Activated B cell treated with CpG ODN at 0.5 μM for 24 hours (primary cell): ENCODE results near the gene TMEM52B. TPM values are rescaled to one million over a fixed set of nuclear protein-coding genes. Genes with fewer than 3 reads are reported as not detected.
"Not testable (repeated sequence)": the region's sequence is repeated elsewhere in the genome, so short reads cannot be mapped to it uniquely, and the experiment has no call there.

Source experiments
- ATAC-seq: fragments of 200-7000 bp; cut with Tn5 transposase; one replicate; pipeline ENCODE4 v1.10.0; 2021; ENCODE audit warnings: low read depth, mild to moderate bottlenecking, moderate library complexity
- CTCF ChIA-PET: fragments of 350-600 bp; sonication (Branson Sonifier 250); formaldehyde crosslinking; loops from one replicate; lab custom pipeline; 2021; ENCODE audit warnings: antibody characterized with exemption; lab: Charles Lee
- POLR2A ChIA-PET: fragments of 350-600 bp; sonication (Branson Sonifier 250); formaldehyde crosslinking; loops from one replicate; lab custom pipeline; 2021; ENCODE audit warnings: antibody characterized with exemption; lab: Charles Lee
- DNase-seq: peaks from one replicate; pipeline ENCODE4 v3.0.0; 2022
- H3K27ac Mint-ChIP-seq: one replicate; pipeline ENCODE4 v1.8.0; 2020; ENCODE audit warnings: mixed read lengths
- H3K27me3 Mint-ChIP-seq: one replicate; pipeline ENCODE4 v1.8.0; 2021; ENCODE audit warnings: mixed read lengths
- H3K36me3 Mint-ChIP-seq: one replicate; pipeline ENCODE4 v1.8.0; 2021; ENCODE audit warnings: low read depth, mixed read lengths
- H3K4me1 Mint-ChIP-seq: one replicate; pipeline ENCODE4 v1.8.0; 2021; ENCODE audit warnings: mixed read lengths
- H3K4me3 Mint-ChIP-seq: one replicate; pipeline ENCODE4 v1.8.0; 2020; ENCODE audit warnings: mild to moderate bottlenecking, mixed read lengths
- H3K9me3 Mint-ChIP-seq: one replicate; pipeline ENCODE4 v1.8.0; 2020; ENCODE audit warnings: mixed read lengths
- CTCF ChIP-seq: fragments of 200-600 bp; IDR thresholded peaks from one replicate; pipeline ENCODE4 v1.8.0; 2022; ENCODE audit warnings: antibody characterized with exemption, mild to moderate bottlenecking
- intact Hi-C: fragments of 100-400 bp; cut with micrococcal nuclease; formaldehyde crosslinking; loops from one replicate; pipeline ENCODE4 v1.15.1; 2024
- total RNA-seq: library from RNA; stranded (reverse); gene quantifications from 2 replicates; pipeline ENCODE4 v1.2.3, GENCODE V29; 2022

The TMEM52B gene
- total RNA-seq, 1 donor from 2014 or later = not detected

GRCh38 chr12:10213168-10214135 lies 34.6 kb downstream of the TMEM52B start:
- H3K4me1 Mint-ChIP-seq = peaks cover 17% of the 10 kb centered on the region
- H3K4me3 Mint-ChIP-seq = peak overlapping the region; percentile 91
- intact Hi-C loops = loop anchor here (2.0 to 10.0 kb wide), 3 partner anchors 151 to 961 kb away; partner anchors contain the start of gene SMIM10L1
- DNase-seq (peak; percentile 27), ATAC-seq (peak; percentile 62)
- POLR2A ChIA-PET = interaction anchor here (0.7 kb wide), 2 partner anchors 85 to 1264 kb away, joined by 3 to 6 read pairs; no protein-coding TSS in a partner anchor
- no peaks in the 10 kb centered on the region for H3K9me3 Mint-ChIP-seq
- H3K27me3 Mint-ChIP-seq = peaks cover 19% of the 10 kb centered on the region
- CTCF ChIA-PET = interaction anchor here (1.4 kb wide), 1 partner anchor 22 kb away, joined by 4 read pairs; no protein-coding TSS in a partner anchor
- no peak for TF ChIP-seq CTCF
- H3K27ac Mint-ChIP-seq = peak overlapping the region; percentile 46
- no peaks in the 10 kb centered on the region for H3K36me3 Mint-ChIP-seq

- H3K4me3 Mint-ChIP-seq = peak overlapping the region; percentile 91
- no peaks in the 10 kb centered on the region for H3K9me3 Mint-ChIP-seq
- peaks cover 17% of the 10 kb centered on the region for H3K27me3 Mint-ChIP-seq
- H3K4me1 Mint-ChIP-seq = peaks cover 17% of the 10 kb centered on the region
- no peaks in the 10 kb centered on the region for H3K36me3 Mint-ChIP-seq
- no peak overlapping the region for H3K27ac Mint-ChIP-seq
- no peak for ATAC-seq
- intact Hi-C loops = loop anchor here (5.0 to 10.0 kb wide), 2 partner anchors 462 to 960 kb away; partner anchors contain the start of gene SMIM10L1
- ChIA-PET CTCF (interaction anchor here (1.4 kb wide), 1 partner anchor 21 kb away, joined by 4 read pairs; no protein-coding TSS in a partner anchor), POLR2A (interaction anchor here (0.7 kb wide), 1 partner anchor 86 kb away, joined by 6 read pairs; no protein-coding TSS in a partner anchor)
- no peak for TF ChIP-seq CTCF
- DNase-seq = no peak
These were observed 35.5 kb downstream of the TMEM52B start for GRCh38 chr12:10214136-10214894.

- H3K4me3 Mint-ChIP-seq = no peak overlapping the region
- POLR2A ChIA-PET = no interaction called here
- DNase-seq (no peak), ATAC-seq (no peak)
- no peaks in the 10 kb centered on the region for H3K9me3 Mint-ChIP-seq
- no peaks in the 10 kb centered on the region for H3K36me3 Mint-ChIP-seq
- peaks cover 17% of the 10 kb centered on the region for H3K4me1 Mint-ChIP-seq
- CTCF ChIA-PET = interaction anchor here (1.4 kb wide), 1 partner anchor 21 kb away, joined by 4 read pairs; no protein-coding TSS in a partner anchor
- H3K27me3 Mint-ChIP-seq = peaks cover 17% of the 10 kb centered on the region
- H3K27ac Mint-ChIP-seq = no peak overlapping the region
- intact Hi-C loops = loop anchor here (5.0 to 10.0 kb wide), 2 partner anchors 463 to 960 kb away; partner anchors contain the start of gene SMIM10L1
- TF ChIP-seq CTCF = no peak
These were observed 36.0 kb downstream of the TMEM52B start for GRCh38 chr12:10214895-10215267.

GRCh38 chr12:10215436-10215835 lies 36.6 kb downstream of the TMEM52B start:
- Mint-ChIP-seq H3K27me3 (peaks cover 15% of the 10 kb centered on the region), H3K36me3 (no peaks in the 10 kb centered on the region), H3K27ac (no peak overlapping the region), H3K4me3 (no peak overlapping the region), H3K4me1 (peaks cover 17% of the 10 kb centered on the region), H3K9me3 (no peaks in the 10 kb centered on the region)
- CTCF ChIA-PET = no interaction called here
- ATAC-seq (no peak), DNase-seq (no peak)
- intact Hi-C loops = loop anchor here (10.0 kb wide), 1 partner anchor 959 kb away; the partner anchor contains the start of gene SMIM10L1
- POLR2A ChIA-PET = no interaction called here
- TF ChIP-seq CTCF = no peak

- CTCF ChIA-PET, DNase-seq, POLR2A ChIA-PET, H3K9me3 Mint-ChIP-seq, H3K36me3 Mint-ChIP-seq, H3K4me3 Mint-ChIP-seq, H3K27ac Mint-ChIP-seq, ATAC-seq: not testable (repeated sequence)
- Mint-ChIP-seq H3K4me1 (peaks cover 17% of the 10 kb centered on the region), H3K27me3 (peaks cover 15% of the 10 kb centered on the region)
- intact Hi-C loops = loop anchor here (10.0 kb wide), 1 partner anchor 959 kb away; the partner anchor contains the start of gene SMIM10L1
These were observed 37.1 kb downstream of the TMEM52B start for GRCh38 chr12:10215946-10216345.
